GM23248 (cell line): ENCODE measurements around the gene TEX13A. TPM values are rescaled to one million over a fixed set of nuclear protein-coding genes. Genes with fewer than 3 reads are reported as not detected.

ENCODE experiments used
- DNase-seq: peaks from one replicate; pipeline ENCODE4 v3.0.0-alpha.2; 2015
- H2AFZ ChIP-seq: fragments of 200-600 bp; sonication (generic); 2 replicates; pipeline ENCODE4 v1.6.1; 2016; ENCODE audit warnings: antibody characterized with exemption
- H3F3A ChIP-seq: fragments of 200-600 bp; sonication (generic); 2 replicates; pipeline ENCODE4 v1.6.1; 2016; ENCODE audit warnings: mild to moderate bottlenecking, antibody characterized with exemption, mixed run types; ENCODE audit not compliant: insufficient read depth
- H3K27ac ChIP-seq: fragments of 200-600 bp; sonication (generic); 2 replicates; pipeline ENCODE4 v1.5.1; 2016; ENCODE audit warnings: mild to moderate bottlenecking
- H3K27me3 ChIP-seq: fragments of 200-600 bp; sonication (generic); replicated peaks from 2 replicates; pipeline ENCODE4 v1.6.1; 2016; ENCODE audit warnings: mild to moderate bottlenecking; ENCODE audit not compliant: insufficient read depth
- H3K36me3 ChIP-seq: fragments of 200-600 bp; sonication (generic); 2 replicates; pipeline ENCODE4 v1.6.1; 2016; ENCODE audit warnings: low read depth, mild to moderate bottlenecking
- H3K4me1 ChIP-seq: fragments of 200-600 bp; sonication (generic); 2 replicates; pipeline ENCODE4 v1.6.1; 2016; ENCODE audit warnings: mild to moderate bottlenecking; ENCODE audit not compliant: insufficient read depth
- H3K4me2 ChIP-seq: fragments of 200-600 bp; sonication (generic); one replicate; pipeline ENCODE4 v1.6.1; 2016; ENCODE audit warnings: mild to moderate bottlenecking; ENCODE audit not compliant: unreplicated experiment
- H3K4me3 ChIP-seq: fragments of 200-600 bp; sonication (generic); 2 replicates; pipeline ENCODE4 v1.5.1; 2016; ENCODE audit warnings: mild to moderate bottlenecking
- H3K79me2 ChIP-seq: fragments of 200-600 bp; sonication (generic); 2 replicates; pipeline ENCODE4 v1.6.1; 2016; ENCODE audit warnings: mild to moderate bottlenecking; ENCODE audit not compliant: insufficient read depth
- H3K9ac ChIP-seq: fragments of 200-600 bp; sonication (generic); 2 replicates; pipeline ENCODE4 v1.6.1; 2016; ENCODE audit warnings: mild to moderate bottlenecking
- H3K9me2 ChIP-seq: fragments of 200-600 bp; sonication (generic); 2 replicates; pipeline ENCODE4 v1.6.1; 2016; ENCODE audit warnings: mixed run types, mild to moderate bottlenecking, moderate library complexity; ENCODE audit not compliant: insufficient read depth
- H3K9me3 ChIP-seq: fragments of 200-600 bp; sonication (generic); one replicate; pipeline ENCODE4 v1.6.1; 2017; ENCODE audit warnings: low read depth
- H4K20me1 ChIP-seq: fragments of 200-600 bp; sonication (generic); 2 replicates; pipeline ENCODE4 v1.6.0; 2016; ENCODE audit not compliant: insufficient read depth
- EZH2 ChIP-seq: fragments of 200-600 bp; sonication (generic); IDR thresholded peaks from 2 replicates; pipeline ENCODE4 v1.6.1; 2018; ENCODE audit warnings: antibody characterized with exemption, mild to moderate bottlenecking; ENCODE audit not compliant: insufficient read depth, poor library complexity, severe bottlenecking
- EZH2phosphoT487 ChIP-seq: fragments of 200-600 bp; sonication (generic); IDR thresholded peaks from 2 replicates; pipeline ENCODE4 v1.6.1; 2018; ENCODE audit warnings: antibody characterized with exemption, moderate library complexity, mild to moderate bottlenecking, low read depth; ENCODE audit not compliant: insufficient read depth
- WGBS, 2 experiments: methylation state at CpG; one replicate each; pipeline ENCODE4 v1.1.6; 2015 to 2017; ENCODE audit warnings: low lambda C conversion rate in 2 of 2, low coverage in 1 of 2; ENCODE audit errors: missing lambda C conversion rate in 2 of 2; 5-methylcytosine and 5-hydroxymethylcytosine counted together
- in situ Hi-C: fragments of 300-500 bp; cut with MboI; formaldehyde crosslinking; loops from 2 replicates; pipeline ENCODE4 v1.15.0; 2020
- polyA plus RNA-seq: library from polyadenylated mRNA; unstranded; fragments of >200 nt; fragmentation: Nextera tagmentation; extraction: Ambion mirVana; gene quantifications from 2 replicates; pipeline ENCODE4 v1.2.1, GENCODE V29; 2016
- total RNA-seq: library from RNA; depleted of rRNA; stranded (reverse); fragments of >200 nt; shearing (Covaris generic); gene quantifications from 2 replicates; pipeline ENCODE4 v1.2.3, GENCODE V29; 2014

Gene TEX13A
- total and polyA plus RNA-seq, 2 experiments from 2014 or later, result not detected

DNA sequence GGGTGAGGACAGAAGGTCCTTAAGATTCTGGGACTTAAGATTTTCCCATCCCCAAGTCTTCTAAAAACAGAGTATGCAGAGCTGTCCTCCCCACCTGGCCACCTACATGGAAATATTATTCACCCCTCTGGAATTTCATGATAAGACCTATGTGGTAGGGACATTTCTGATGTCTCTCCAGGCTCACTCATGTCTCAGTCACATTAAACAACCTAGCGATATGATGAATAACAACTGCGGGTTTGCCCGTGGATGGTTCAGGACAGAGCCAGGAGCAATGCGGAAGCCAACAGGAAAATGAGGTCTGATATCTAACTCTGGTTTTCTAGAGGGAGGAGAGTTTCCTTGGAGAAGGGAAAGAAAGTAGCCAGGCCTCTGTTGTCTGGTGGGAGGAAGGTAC is 47.4 kb downstream of the TEX13A start:
- Histone ChIP-seq H3K27me3 (no peaks in the 10 kb centered on the region), H3F3A (no peaks in the 10 kb centered on the region), H3K36me3 (no peaks in the 10 kb centered on the region), H3K9me3 (no peaks in the 10 kb centered on the region), H3K27ac (no peak overlapping the region), H3K9ac (no peak overlapping the region), H3K4me2 (no peak overlapping the region), H3K4me3 (no peak overlapping the region), H3K9me2 (no peaks in the 10 kb centered on the region), H3K4me1 (no peaks in the 10 kb centered on the region), H4K20me1 (no peaks in the 10 kb centered on the region), H2AFZ (no peak overlapping the region), H3K79me2 (no peaks in the 10 kb centered on the region)
- in situ Hi-C loops, result no loop called here
- TF ChIP-seq EZH2phosphoT487 (no peak), EZH2 (no peak)
- WGBS, 2 experiments, result 58 to 67% methylated on average over 4 of the region's 4 CpGs
- DNase-seq, result no peak
